HG03025 (cell line): ENCODE data around the gene DCAF6.
"Not testable (repeated sequence)": the region's sequence is repeated elsewhere in the genome, so short reads cannot be mapped to it uniquely, and the experiment has no call there.

ENCODE experiments used
- ATAC-seq: cut with Tn5 transposase; IDR thresholded peaks from one replicate; pipeline ENCODE4 v1.9.1; 2021; ENCODE audit warnings: mild to moderate bottlenecking, moderate library complexity; ENCODE audit not compliant: unreplicated experiment, low FRiP score

Gene DCAF6

DNA sequence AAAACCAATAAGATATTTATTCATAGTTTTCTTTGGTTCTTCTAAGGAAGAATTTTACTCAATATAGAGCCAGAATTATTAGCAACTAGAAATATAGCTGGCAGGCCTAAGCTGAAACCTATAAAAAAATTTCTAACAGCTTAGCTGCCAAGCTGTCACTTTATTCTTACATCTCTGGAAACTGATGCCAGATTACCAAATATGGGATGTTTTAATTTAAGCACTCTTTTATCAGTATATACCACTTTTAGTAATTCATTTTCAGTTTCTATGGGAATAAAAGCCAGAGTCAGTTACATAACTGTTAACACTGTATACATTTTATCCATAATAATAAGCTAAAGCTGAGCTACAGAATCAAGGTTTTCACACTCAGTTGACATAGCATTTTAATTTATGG lies 69.0 kb downstream of the DCAF6 start:
- ATAC-seq: no peak

DNA sequence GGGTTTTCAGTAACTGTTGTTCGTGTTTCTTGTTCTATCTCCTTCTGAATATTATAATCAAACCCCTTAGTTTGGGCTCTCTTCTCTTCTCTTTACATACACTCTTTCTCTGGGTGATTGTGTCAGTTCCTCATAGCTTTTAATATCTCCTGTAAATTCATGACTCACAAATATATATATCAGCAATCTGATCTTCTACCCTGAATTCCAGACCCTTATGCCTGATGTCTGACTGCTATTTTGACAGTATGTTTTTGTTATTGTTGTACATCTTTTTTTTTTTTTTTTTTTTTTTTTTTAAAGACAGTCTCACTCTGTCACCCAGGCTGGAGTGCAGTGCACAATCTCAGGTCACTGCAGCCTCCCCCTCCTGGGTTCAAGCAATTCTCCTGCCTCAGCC lies 71.2 kb downstream of the DCAF6 start:
- ATAC-seq: no peak

DNA sequence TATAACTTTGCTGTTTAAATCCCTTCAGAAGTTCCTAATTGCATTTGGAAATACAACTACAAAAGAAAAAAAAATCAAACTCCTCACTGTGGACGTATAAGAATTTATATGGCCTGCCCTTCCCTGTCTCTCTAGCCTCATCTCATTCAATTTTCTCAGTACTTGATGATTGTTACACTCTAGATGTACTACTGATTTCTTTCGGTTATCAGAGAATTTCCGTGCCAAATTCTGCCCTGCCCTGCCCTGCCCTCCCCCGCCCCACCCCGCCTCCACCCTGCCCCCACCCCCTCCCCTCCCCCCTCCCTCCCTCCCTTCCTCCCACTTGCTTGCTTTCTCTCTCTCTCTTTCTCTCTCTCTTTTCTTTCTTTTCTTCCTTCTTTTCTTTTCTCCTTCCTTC lies 72.1 kb downstream of the DCAF6 start:
- no peak for ATAC-seq

DNA sequence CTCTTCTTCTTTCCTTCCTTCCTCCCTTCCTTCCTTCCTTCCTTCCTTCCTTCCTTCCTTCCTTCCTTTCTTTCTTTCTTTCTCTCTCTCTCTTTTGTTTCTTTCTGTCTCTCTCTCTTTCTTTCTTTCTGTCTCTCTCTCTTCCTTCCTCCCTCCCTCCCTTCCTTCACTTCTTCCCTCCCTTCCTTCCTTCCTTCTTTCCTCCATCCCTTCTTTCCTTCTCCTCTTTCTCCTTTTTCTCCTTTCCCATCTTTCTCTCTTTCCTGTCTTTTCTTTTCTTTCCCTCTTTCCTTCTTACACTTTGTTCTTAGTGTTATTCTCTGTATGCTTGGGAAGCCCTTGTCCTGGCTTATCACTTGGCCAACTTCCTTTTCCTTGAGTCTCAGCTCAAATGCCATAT lies 72.8 kb downstream of the DCAF6 start:
- ATAC-seq: no peak

DNA sequence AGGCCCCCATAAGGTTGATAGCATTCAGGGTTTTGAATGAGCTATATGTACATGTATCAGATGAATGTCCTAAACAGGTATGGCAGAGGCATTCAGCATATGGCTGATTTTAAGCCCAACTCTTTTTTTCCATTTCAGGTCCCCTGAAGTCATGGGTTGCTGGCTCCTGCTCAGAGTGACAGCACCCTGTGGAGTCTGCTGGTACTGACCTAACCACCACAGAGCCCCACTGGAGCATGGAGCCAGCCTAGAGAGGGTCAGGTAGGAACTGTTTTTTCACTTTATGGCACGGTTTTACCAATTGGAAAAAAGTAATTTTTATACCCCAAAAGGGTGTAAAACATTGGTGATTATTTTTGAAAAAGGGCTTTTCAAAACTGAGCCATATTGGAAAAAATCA lies 82.9 kb downstream of the DCAF6 start:
- no peak for ATAC-seq

DNA sequence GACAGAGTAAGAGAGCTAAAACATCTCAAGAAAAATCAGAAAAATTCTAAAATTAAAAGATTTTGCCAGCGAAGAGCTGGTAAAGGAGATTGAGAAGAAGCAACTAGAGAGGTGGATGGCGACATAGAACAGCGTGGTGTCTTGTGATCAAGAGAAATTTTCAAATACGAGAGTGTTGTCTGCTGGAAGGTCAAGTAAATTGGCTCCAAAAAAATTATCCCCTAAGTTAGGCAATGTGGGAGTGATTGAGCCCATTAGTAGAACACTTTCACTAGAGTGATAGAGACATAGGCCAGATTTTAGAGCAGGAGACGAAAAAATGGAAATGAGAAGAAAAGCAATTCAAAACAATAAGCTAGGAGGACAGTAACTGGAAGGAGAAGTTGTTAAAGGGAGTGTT lies 94.7 kb downstream of the DCAF6 start:
- no peak for ATAC-seq

DNA sequence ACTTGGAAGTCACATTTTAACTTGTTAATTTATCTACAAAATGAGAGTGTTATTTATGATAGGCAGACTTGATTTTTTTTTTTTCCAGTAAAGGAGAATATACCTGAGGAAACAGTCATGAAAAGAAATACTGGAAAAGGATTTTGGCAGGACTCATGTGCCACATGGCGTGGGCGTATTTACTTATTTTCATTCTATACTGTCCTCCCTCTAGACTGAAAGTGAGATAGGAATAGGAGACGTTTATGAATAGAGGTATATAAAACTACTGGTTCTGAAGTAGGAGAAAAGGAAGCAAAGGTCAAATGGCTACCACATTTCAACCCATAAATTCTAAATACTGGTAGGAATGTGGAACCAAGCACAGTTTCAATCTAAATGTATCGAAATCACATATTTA lies 95.1 kb downstream of the DCAF6 start:
- ATAC-seq: no peak

DNA sequence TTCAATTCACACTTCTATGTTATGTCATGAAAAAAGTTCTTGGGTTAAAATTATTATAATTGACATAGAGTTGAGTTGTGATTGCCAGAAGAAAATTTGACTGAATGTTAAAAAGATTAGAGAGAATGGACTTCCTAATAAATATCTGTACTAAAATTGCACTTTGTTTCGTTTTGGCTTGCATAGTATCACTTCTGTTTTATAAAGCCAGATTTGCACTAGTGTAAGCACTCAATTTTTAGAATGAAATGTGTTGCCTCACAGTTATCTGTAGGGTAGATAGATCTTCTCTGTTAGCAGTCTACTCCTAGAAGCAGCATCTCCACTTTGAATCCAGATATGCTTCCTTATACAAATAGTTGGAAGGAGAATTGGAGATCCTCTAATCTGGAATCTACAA lies 95.5 kb downstream of the DCAF6 start:
- no peak for ATAC-seq

DNA sequence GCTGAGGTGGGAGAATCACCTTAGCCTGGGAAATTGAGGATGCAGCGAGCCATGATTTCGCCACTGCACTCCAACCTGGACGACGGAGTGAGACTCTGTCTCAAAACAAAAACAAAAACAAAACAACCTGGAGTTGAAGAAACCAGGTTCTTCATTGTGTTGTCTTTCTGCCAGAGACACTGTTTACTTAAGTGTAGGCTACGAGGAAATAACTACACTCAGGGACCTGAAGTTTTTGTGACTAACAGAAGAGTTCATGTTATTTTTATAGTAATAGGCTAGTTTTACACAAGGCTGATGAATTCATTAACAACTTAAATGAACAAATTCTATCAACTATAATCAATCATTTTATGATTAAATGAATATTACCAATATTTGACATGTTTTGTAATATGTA lies 98.9 kb downstream of the DCAF6 start:
- no peak for ATAC-seq

DNA sequence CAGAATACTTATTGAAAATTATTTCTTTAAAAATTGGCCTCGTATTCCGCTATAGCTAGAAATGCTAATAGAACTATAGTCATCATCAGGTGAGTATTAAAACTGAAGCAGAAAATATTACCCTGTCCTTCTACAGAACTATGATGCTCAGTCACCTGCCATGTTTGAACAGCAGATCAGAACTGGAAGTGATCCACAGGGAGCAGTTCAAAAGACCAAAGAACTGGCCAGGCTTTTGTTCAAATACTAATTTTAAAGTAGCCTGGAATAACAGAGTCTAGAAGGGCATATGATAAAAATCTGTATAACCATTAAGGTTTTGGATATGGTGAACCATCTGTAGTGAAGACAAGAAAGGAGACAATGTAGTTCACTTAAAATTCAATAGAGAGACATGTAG lies 105.9 kb downstream of the DCAF6 start:
- ATAC-seq: no peak

DNA sequence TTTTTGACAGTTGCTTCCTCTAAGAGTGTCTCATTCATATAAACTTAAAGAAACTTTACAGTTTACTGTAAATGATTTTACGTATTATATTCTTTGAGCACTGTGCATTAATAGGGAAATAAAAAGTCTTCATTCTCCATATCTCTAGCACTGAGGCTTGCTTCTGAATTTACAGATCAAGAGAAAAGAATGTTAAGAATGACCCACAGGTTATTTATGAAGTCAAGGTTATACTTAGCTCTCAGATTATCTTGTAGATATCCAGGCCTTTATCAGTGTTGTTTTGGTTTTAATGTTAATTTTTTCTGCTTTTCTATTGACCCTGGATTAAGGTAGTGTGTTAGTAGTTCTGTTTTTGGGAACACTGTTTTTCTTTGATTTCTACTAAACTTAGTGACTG lies 108.8 kb downstream of the DCAF6 start:
- ATAC-seq: no peak

DNA sequence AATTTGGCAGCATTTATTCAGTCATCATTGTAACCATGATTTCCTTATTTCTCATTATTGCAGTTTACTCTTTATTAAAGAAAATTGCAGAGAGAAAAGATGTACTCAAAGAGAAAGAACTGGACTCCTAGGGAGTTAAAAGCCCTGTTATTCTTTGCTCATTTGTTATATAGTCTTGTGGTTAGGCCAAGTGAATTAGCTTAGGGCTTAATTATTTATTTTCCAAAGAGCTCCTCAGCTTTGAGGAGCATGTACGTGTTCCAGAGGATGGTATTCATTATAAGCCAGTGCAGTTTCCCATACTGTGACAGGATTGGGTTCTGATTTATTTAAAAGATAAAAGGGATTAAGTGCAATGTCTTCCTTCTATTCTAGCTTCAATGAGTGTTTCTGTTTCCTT lies 113.8 kb downstream of the DCAF6 start:
- ATAC-seq: no peak

DNA sequence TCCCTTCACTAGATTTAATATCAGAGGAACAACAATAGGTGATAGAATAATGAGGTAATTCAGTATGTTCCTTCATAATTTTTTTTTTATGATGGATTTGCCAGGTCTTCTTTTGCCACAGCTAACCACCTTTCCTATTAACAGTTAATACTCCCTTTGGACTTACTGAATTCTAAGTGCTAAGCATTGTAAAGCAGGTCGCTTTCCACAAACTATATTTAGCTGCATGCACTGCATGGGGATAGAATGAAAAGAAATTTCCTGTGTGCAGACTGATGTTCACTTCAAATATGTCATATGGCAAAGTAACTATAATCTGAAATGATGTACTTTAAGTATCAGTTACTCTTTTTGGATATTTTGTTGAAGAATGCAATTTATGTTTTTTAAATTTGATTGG lies 114.4 kb downstream of the DCAF6 start:
- no peak for ATAC-seq

DNA sequence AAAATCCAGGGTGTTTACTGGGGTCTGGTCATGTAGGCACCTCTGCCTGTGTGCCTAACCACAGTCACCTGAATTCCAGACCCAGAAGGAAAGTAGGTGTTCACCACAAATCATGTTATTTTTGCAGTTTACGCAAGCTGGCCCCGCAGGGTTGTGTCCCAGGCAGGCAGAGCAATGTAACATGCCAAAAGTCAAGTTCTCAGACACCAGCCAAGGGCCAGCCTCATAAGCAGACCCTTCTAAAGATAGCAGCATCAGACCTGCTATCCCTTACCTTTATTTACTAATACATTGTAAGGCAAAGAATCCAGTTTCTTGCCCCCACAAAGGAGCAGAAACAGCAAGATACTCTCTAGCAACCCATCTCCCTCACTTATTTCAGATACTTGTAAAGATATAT lies 117.2 kb downstream of the DCAF6 start:
- no peak for ATAC-seq

DNA sequence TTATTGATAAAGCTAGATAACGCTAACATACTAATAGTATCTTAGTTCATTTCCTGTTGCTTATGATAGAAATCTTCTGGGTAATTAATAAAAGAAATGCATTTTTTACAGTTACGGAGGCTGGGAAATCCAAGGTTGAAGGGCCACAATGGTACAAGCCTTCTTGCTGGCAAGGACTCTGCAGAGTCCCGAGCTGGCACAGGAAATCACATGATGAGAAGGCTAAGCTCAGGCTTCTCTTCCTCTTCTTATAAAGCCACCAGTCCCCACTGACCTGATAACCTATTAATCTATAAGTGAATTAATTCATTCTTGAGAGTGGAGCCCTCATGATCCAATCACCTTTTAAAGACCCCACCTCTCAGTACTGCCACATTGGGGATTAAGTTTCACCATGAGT lies 117.6 kb downstream of the DCAF6 start:
- no peak for ATAC-seq

DNA sequence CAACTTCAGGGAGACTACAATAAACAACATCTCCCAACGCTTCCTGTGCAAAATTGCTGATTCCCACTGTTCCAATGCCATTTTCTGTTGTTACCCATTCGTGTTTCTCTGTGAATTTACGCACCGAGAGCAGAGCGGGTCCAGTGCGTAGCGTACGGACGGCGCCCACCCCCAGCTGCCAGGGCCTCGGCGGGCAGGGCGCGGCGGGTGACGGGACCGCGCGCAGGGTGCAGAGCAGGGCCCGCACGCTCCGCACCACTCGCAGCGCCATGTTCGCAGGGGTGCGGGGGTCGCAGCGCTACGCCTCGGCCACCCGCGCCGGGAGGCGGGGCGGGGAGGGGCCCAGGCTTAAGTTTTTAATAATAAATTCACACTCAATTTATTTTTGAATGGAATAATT lies 119.7 kb downstream of the DCAF6 start:
- ATAC-seq: not testable (repeated sequence)

DNA sequence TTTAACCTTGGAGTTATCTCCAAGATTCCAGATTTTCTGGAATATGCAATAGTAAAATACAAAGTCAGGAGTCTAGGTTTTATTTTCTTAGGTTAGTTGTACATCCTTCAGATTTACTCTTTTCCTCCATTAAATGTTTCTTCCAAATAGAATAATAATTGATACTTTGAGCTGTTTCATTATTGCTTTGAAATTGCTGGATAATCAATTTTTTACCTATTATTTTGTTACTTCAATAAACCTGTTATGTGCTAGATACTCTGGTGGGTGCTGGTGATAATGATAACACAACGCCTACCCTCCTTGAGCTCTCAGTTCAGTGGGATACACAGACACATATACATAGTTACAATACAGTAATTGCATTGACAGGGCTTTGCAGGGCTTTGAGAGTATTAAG lies 120.9 kb downstream of the DCAF6 start:
- ATAC-seq: no peak

DNA sequence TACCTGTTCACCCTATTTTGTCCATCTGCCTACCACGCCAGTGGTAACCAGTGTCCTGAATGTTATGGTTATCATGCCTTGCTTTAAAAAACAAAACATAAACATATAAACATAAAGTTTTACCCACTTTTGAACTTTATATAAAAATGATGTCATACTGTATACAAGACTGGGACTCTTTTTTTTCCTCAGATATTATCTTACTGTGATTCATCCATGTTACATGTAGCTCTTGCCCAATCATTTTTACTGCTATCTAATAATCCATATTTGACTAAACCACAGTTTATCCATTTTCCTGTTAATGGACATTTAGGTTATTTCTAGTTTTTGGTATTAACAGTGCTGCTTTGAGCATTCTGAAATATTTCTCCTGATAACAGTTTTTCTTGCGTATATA lies 121.4 kb downstream of the DCAF6 start:
- ATAC-seq: no peak

DNA sequence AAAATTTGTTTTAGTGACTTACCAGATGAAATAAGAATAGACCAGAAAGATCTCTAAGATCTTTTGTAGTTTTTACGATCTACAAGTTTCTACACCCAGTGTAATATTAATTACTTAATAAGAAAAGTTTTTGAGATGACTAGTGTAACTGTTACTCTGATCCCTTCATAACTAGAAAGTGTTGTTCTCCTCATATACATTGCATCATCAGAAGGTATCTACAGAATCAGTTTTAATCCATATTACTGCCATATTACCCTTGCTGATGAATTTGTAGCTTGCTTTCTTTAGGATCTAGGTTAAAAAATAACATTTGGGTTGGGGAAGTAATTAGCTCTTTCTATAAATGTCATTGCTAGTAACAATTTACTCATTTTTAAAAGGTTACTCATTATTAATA lies 127.7 kb downstream of the DCAF6 start:
- no peak for ATAC-seq

DNA sequence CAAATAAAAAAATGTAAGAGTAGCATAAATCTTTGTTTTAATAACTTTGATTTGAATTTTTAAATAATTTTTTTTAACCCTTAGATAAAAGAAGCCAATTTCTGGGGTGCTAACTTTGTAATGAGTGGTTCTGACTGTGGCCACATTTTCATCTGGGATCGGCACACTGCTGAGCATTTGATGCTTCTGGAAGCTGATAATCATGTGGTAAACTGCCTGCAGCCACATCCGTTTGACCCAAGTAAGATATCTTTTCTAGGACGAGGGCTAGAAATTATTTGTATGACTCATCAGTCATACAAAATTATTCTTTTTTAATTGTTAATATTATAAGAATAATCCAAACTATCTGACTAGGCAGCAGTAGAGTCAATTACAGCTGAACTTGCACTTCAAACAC lies 129.0 kb downstream of the DCAF6 start:
- ATAC-seq: no peak

DNA sequence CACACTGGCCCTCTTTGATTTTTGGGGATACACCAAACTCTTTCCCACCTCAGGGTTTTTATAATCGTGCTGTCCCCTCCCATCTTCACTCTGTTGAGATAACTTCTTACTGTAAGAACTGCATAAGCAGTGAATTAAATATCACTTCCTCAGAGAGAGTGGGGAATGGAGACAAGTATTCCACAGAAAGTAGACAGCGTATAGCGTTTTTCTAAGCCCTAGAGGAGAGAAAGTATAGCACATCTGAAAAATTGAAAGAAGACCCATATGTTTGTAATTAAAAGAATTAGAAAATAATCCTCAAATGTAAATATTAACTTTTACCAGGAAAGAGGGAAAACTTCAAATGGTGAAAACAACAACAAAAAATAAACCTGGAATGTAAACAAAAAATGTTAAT lies 132.9 kb downstream of the DCAF6 start:
- ATAC-seq: no peak

DNA sequence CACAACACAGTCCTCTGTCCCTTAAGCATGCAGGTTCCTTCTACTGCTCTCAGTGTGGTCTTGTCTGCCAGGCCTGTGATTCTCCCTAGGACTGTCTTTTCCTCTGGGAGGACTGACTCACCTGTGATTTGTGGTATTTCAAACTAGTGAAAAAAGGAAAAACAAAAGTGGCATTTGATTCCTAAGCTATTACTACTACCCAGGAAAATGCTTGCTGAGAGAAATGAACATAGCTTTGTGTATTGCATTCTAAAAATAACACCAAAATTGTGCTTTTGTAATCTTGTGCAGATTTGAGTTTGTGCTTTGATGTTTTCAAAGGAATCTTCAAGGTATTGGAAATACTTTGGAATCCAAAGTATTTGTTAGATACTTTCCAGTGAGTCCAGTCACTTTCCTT lies 143.3 kb downstream of the DCAF6 start:
- ATAC-seq: no peak

DNA sequence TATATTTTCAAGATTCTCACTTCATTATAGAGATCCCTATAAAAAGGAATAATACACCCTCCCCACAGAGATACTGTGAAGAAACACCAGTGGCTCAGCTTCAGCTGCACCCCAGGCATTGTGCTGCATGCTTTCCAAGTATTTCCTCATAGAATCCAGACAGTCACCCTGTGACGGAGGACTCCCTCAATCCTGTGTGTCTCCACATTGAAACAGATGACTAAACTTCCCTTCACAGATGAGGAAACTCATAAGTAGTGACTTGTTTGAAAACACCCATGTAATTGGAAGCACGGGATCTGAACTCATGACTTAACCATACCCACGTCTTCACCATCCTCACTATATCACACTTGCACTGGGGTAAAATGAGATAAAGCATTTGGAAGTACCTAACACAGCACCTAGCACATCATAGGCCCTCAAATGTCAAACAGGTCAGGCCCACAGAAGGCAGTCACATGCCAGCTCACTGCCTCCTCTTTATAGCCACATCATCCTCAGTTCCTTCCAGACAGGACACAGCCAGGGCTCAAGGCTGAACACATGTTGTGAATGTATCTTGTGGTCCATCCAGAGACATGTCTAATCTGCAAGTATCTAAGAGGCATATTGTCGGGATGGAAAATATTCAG lies 145.0 kb downstream of the DCAF6 start:
- ATAC-seq: no peak
